GM23338 (cell line): ENCODE data around the gene RNF115. TPM values are rescaled to one million over a fixed set of nuclear protein-coding genes. Genes with fewer than 3 reads are reported as not detected.

ENCODE experiments used
- CREB1 ChIP-seq: fragments of 250-450 bp; sonication (Bioruptor Pico); IDR thresholded peaks from 2 replicates; pipeline ENCODE4 v1.5.0; 2020; ENCODE audit warnings: low read depth, mild to moderate bottlenecking, moderate library complexity
- ETS1 ChIP-seq: IDR thresholded peaks from 2 replicates; pipeline ENCODE4 v1.6.1; 2016; ENCODE audit warnings: antibody characterized with exemption
- EZH2 ChIP-seq: fragments of 200-600 bp; sonication (generic); IDR thresholded peaks from one replicate; pipeline ENCODE4 v1.8.0; 2017; ENCODE audit warnings: antibody characterized with exemption, mild to moderate bottlenecking, low read depth; ENCODE audit not compliant: unreplicated experiment
- EZH2phosphoT487 ChIP-seq: fragments of 200-600 bp; sonication (generic); IDR thresholded peaks from one replicate; pipeline ENCODE4 v1.8.1; 2018; ENCODE audit warnings: antibody characterized with exemption; ENCODE audit not compliant: unreplicated experiment
- JUNB ChIP-seq: IDR thresholded peaks from one replicate; pipeline ENCODE4 v1.6.1; 2016; ENCODE audit warnings: antibody characterized with exemption; ENCODE audit not compliant: unreplicated experiment
- NANOG ChIP-seq: IDR thresholded peaks from 2 replicates; pipeline ENCODE4 v1.6.1; 2016; ENCODE audit warnings: antibody characterized with exemption, borderline replicate concordance
- POLR2AphosphoS5 ChIP-seq: IDR thresholded peaks from 2 replicates; pipeline ENCODE4 v1.6.1; 2016; ENCODE audit warnings: antibody characterized with exemption, low read depth
- STAT1 ChIP-seq: IDR thresholded peaks from one replicate; pipeline ENCODE4 v1.6.1; 2016; ENCODE audit warnings: antibody characterized with exemption; ENCODE audit not compliant: unreplicated experiment
- ZNF114 ChIP-seq: fragments of 250-450 bp; sonication (Bioruptor Pico); IDR thresholded peaks from 2 replicates; pipeline ENCODE4 v1.5.0; 2020; ENCODE audit warnings: mild to moderate bottlenecking, moderate library complexity
- polyA plus RNA-seq: library from polyadenylated mRNA; unstranded; fragments of >200 nt; fragmentation: Nextera tagmentation; extraction: Ambion mirVana; gene quantifications from 2 replicates; pipeline ENCODE4 v1.2.1, GENCODE V29; 2016
- total RNA-seq: library from RNA; depleted of rRNA; stranded (reverse); fragments of >200 nt; shearing (Covaris generic); gene quantifications from 2 replicates; pipeline ENCODE4 v1.2.3, GENCODE V29; 2014
- TF ChIP-seq, protein P1 (sequence below): fragments of 250-450 bp; sonication (Bioruptor Pico); IDR thresholded peaks from 2 replicates; pipeline ENCODE4 v1.5.0; 2020; ENCODE audit warnings: mild to moderate bottlenecking, moderate library complexity

Gene RNF115
- total and polyA plus RNA-seq, 2 experiments from 2014 or later: 10.6 to 10.9 TPM

DNA sequence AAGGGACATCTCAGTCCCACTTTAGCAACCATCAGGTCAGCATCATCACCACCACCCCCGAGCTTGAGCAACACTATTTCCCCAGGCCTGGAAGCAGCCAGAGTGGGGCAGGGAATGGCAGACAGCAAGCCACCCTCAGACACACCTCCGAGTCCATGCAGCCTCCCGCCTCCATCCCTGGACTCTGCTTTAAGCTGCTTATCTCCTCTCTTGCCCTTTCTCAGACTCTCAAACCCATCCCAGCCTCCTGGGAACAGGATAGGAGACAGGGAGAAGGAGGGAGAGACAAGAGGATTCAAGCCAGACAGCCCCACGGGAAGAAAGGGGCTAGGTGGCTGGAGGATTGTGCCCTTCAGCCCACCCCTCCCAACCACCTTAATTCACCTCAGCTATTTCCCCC is 33.3 kb upstream of the RNF115 start (continued):
- TF ChIP-seq, protein P1, sequence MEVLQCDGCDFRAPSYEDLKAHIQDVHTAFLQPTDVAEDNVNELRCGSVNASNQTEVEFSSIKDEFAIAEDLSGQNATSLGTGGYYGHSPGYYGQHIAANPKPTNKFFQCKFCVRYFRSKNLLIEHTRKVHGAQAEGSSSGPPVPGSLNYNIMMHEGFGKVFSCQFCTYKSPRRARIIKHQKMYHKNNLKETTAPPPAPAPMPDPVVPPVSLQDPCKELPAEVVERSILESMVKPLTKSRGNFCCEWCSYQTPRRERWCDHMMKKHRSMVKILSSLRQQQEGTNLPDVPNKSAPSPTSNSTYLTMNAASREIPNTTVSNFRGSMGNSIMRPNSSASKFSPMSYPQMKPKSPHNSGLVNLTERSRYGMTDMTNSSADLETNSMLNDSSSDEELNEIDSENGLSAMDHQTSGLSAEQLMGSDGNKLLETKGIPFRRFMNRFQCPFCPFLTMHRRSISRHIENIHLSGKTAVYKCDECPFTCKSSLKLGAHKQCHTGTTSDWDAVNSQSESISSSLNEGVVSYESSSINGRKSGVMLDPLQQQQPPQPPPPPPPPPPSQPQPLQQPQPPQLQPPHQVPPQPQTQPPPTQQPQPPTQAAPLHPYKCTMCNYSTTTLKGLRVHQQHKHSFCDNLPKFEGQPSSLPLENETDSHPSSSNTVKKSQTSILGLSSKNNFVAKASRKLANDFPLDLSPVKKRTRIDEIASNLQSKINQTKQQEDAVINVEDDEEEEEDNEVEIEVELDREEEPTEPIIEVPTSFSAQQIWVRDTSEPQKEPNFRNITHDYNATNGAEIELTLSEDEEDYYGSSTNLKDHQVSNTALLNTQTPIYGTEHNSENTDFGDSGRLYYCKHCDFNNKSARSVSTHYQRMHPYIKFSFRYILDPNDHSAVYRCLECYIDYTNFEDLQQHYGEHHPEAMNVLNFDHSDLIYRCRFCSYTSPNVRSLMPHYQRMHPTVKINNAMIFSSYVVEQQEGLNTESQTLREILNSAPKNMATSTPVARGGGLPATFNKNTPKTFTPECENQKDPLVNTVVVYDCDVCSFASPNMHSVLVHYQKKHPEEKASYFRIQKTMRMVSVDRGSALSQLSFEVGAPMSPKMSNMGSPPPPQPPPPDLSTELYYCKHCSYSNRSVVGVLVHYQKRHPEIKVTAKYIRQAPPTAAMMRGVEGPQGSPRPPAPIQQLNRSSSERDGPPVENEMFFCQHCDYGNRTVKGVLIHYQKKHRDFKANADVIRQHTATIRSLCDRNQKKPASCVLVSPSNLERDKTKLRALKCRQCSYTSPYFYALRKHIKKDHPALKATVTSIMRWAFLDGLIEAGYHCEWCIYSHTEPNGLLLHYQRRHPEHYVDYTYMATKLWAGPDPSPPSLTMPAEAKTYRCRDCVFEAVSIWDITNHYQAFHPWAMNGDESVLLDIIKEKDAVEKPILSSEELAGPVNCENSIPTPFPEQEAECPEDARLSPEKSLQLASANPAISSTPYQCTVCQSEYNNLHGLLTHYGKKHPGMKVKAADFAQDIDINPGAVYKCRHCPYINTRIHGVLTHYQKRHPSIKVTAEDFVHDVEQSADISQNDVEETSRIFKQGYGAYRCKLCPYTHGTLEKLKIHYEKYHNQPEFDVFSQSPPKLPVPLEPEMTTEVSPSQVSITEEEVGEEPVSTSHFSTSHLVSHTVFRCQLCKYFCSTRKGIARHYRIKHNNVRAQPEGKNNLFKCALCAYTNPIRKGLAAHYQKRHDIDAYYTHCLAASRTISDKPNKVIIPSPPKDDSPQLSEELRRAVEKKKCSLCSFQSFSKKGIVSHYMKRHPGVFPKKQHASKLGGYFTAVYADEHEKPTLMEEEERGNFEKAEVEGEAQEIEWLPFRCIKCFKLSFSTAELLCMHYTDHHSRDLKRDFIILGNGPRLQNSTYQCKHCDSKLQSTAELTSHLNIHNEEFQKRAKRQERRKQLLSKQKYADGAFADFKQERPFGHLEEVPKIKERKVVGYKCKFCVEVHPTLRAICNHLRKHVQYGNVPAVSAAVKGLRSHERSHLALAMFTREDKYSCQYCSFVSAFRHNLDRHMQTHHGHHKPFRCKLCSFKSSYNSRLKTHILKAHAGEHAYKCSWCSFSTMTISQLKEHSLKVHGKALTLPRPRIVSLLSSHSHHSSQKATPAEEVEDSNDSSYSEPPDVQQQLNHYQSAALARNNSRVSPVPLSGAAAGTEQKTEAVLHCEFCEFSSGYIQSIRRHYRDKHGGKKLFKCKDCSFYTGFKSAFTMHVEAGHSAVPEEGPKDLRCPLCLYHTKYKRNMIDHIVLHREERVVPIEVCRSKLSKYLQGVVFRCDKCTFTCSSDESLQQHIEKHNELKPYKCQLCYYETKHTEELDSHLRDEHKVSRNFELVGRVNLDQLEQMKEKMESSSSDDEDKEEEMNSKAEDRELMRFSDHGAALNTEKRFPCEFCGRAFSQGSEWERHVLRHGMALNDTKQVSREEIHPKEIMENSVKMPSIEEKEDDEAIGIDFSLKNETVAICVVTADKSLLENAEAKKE (CRISPR knock-in tag): no peak
- TF ChIP-seq EZH2: no peak
- TF ChIP-seq ETS1: no peak
- no peak for TF ChIP-seq POLR2AphosphoS5
- no peak for TF ChIP-seq CREB1 (CRISPR knock-in tag)
- no peak for TF ChIP-seq STAT1
- TF ChIP-seq ZNF114 (CRISPR knock-in tag): no peak
- no peak for TF ChIP-seq NANOG
- TF ChIP-seq JUNB: no peak
- TF ChIP-seq EZH2phosphoT487: no peak
